KMS-11 (cell line): Measurements from ENCODE around the gene EFNA1.
"Not testable (repeated sequence)": the region's sequence is repeated elsewhere in the genome, so short reads cannot be mapped to it uniquely, and the experiment has no call there.

ENCODE experiments used
- H2AFZ ChIP-seq: fragments of 200-600 bp; sonication (generic); 2 replicates; pipeline ENCODE4 v1.6.1; 2016; ENCODE audit warnings: antibody characterized with exemption, mixed run types, low read depth
- H3K27ac ChIP-seq: fragments of 200-600 bp; sonication (generic); 2 replicates; pipeline ENCODE4 v1.6.1; 2016; ENCODE audit warnings: mild to moderate bottlenecking, mixed run types
- H3K27me3 ChIP-seq: fragments of 200-600 bp; sonication (generic); 2 replicates; pipeline ENCODE4 v1.6.1; 2017; ENCODE audit warnings: mild to moderate bottlenecking, low read depth, mixed run types, moderate library complexity; ENCODE audit not compliant: insufficient read depth
- H3K36me3 ChIP-seq: fragments of 200-600 bp; sonication (generic); 2 replicates; pipeline ENCODE4 v1.6.1; 2017; ENCODE audit warnings: mild to moderate bottlenecking, mixed run types; ENCODE audit not compliant: insufficient read depth
- H3K4me1 ChIP-seq: fragments of 200-600 bp; sonication (generic); 2 replicates; pipeline ENCODE4 v1.6.1; 2016; ENCODE audit warnings: mild to moderate bottlenecking, low read depth, mixed run types; ENCODE audit not compliant: poor library complexity, severe bottlenecking
- H3K4me2 ChIP-seq: fragments of 200-600 bp; sonication (generic); 2 replicates; pipeline ENCODE4 v1.7.0; 2016; ENCODE audit warnings: mild to moderate bottlenecking, mixed run types
- H3K4me3 ChIP-seq: fragments of 200-600 bp; sonication (generic); IDR thresholded peaks from 2 replicates; pipeline ENCODE4 v1.6.1; 2017; ENCODE audit warnings: low read depth, low read length, mixed read lengths; ENCODE audit not compliant: insufficient read depth
- H3K79me2 ChIP-seq: fragments of 200-600 bp; sonication (generic); 2 replicates; pipeline ENCODE4 v1.6.1; 2016; ENCODE audit warnings: low read depth, mixed run types; ENCODE audit not compliant: insufficient read depth
- H3K9ac ChIP-seq: fragments of 200-600 bp; sonication (generic); 2 replicates; pipeline ENCODE4 v1.6.1; 2016; ENCODE audit warnings: mild to moderate bottlenecking, mixed run types
- H4K20me1 ChIP-seq: fragments of 200-600 bp; sonication (generic); 2 replicates; pipeline ENCODE4 v1.6.1; 2016; ENCODE audit warnings: mild to moderate bottlenecking, mixed run types; ENCODE audit not compliant: insufficient read depth
- CTCF ChIP-seq: fragments of 200-600 bp; sonication (generic); conservative IDR thresholded peaks from 2 replicates; pipeline ENCODE4 v1.6.1; 2017; ENCODE audit warnings: low read depth, mild to moderate bottlenecking, antibody characterized with exemption, low read length, moderate library complexity, mixed read lengths

Gene EFNA1

GRCh38 chr1:155116113-155116764, 11.4 kb upstream of the EFNA1 start:
- Histone ChIP-seq H4K20me1 (no peaks in the 10 kb centered on the region), H3K36me3 (no peaks in the 10 kb centered on the region), H3K4me1 (peaks cover 16% of the 10 kb centered on the region), H3K4me2 (no peak overlapping the region), H3K27me3 (peaks cover 43% of the 10 kb centered on the region), H3K27ac (no peak overlapping the region), H2AFZ (no peak overlapping the region), H3K9ac (no peak overlapping the region), H3K79me2 (no peaks in the 10 kb centered on the region), H3K4me3 (no peak overlapping the region)
- TF ChIP-seq CTCF: no peak

GRCh38 chr1:155117610-155118009, 10.1 kb upstream of the EFNA1 start:
- no peak overlapping the region for H3K4me3 ChIP-seq
- peak overlapping the region; percentile 67 for H3K4me2 ChIP-seq
- peak overlapping the region; percentile 6; the same call in 1 of the 2 replicates for H2AFZ ChIP-seq
- no peaks in the 10 kb centered on the region for H4K20me1 ChIP-seq
- no peak overlapping the region for H3K9ac ChIP-seq
- peaks cover 57% of the 10 kb centered on the region for H3K27me3 ChIP-seq
- no peak for TF ChIP-seq CTCF
- peaks cover 16% of the 10 kb centered on the region for H3K4me1 ChIP-seq
- no peaks in the 10 kb centered on the region for H3K79me2 ChIP-seq
- no peak overlapping the region for H3K27ac ChIP-seq
- H3K36me3 ChIP-seq: no peaks in the 10 kb centered on the region

- H3K79me2 ChIP-seq, H3K27ac ChIP-seq, H3K36me3 ChIP-seq, H4K20me1 ChIP-seq, H3K9ac ChIP-seq, H3K4me3 ChIP-seq: not testable (repeated sequence)
- peak overlapping the region; percentile 67 for H3K4me2 ChIP-seq
- peaks cover 16% of the 10 kb centered on the region for H3K4me1 ChIP-seq
- peak overlapping the region; percentile 6; the same call in 1 of the 2 replicates for H2AFZ ChIP-seq
- peaks cover 62% of the 10 kb centered on the region for H3K27me3 ChIP-seq
Measured at GRCh38 chr1:155118090-155118489, 9.6 kb upstream of the EFNA1 start.

GRCh38 chr1:155120253-155120652, 7.4 kb upstream of the EFNA1 start:
- no peak for TF ChIP-seq CTCF
- Histone ChIP-seq H4K20me1 (no peaks in the 10 kb centered on the region), H2AFZ (no peak overlapping the region), H3K36me3 (no peaks in the 10 kb centered on the region), H3K9ac (no peak overlapping the region), H3K4me3 (no peak overlapping the region), H3K4me1 (peaks cover 16% of the 10 kb centered on the region), H3K27me3 (peaks cover 83% of the 10 kb centered on the region), H3K27ac (no peak overlapping the region), H3K79me2 (no peaks in the 10 kb centered on the region), H3K4me2 (no peak overlapping the region)

GRCh38 chr1:155121249-155121648, 6.4 kb upstream of the EFNA1 start:
- no peak for TF ChIP-seq CTCF
- Histone ChIP-seq H3K9ac (no peak overlapping the region), H3K27me3 (peaks cover 90% of the 10 kb centered on the region), H3K4me3 (no peak overlapping the region), H4K20me1 (no peaks in the 10 kb centered on the region), H3K4me1 (peaks cover 16% of the 10 kb centered on the region), H3K36me3 (no peaks in the 10 kb centered on the region), H3K27ac (no peak overlapping the region), H2AFZ (no peak overlapping the region), H3K4me2 (no peak overlapping the region), H3K79me2 (no peaks in the 10 kb centered on the region)
